Measurements from ENCODE around the gene TRIM46. TPM values are rescaled to one million over a fixed set of nuclear protein-coding genes. Genes with fewer than 3 reads are reported as not detected.
"Not testable (repeated sequence)": the region's sequence is repeated elsewhere in the genome, so short reads cannot be mapped to it uniquely, and the experiment has no call there.

Gene TRIM46
- total RNA-seq, 1 donor, result 6.5 TPM

DNA sequence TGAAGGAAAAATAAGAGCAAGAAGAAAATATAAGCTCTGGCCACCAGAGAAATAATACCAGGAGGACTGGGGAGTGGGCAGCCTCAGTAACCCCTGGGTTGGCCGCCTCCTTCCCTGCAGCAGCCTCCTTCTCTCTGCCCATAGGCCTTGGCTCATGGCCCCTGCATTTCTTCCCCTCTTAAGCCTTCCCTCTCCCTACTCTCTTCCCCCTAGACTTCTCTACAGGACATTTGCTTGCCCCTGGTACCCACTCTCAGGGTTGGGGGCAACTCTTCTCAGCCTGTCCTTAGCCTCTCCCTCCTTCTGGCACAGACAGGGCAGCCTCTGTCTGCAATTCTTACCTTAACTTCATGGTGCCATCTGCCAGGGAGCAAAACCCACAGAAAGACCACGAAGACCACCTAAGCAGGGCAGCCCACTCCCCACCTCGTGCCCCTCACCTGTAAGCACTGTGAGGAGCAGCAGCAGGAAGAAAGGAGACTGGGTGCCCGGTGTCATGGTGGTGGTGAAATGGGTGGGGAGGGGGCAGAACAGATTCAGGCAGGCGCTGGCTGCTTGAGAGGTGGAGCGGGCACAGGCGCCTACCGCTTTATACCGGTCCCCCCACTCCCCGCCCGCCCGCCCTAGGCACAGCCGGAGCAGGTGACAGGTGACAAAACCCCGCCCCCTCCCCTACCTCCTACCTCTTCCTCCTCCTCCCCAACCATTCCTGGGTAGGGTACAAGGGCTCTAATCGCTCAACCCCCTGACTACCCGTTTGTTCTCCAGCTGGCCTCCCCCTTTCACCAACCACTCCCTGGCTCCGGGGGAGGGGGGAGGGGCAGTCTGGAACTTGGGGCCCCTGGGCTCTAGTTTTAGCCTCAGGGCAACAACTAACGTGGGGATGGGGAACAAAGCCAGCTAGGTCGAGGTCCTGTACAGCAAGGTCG lies 19.0 kb downstream of the TRIM46 start:
- H3K4me3 ChIP-seq (ENCODE audit: low read depth, low read length), result peak overlapping the region; percentile 68
- TF ChIP-seq, protein P1, sequence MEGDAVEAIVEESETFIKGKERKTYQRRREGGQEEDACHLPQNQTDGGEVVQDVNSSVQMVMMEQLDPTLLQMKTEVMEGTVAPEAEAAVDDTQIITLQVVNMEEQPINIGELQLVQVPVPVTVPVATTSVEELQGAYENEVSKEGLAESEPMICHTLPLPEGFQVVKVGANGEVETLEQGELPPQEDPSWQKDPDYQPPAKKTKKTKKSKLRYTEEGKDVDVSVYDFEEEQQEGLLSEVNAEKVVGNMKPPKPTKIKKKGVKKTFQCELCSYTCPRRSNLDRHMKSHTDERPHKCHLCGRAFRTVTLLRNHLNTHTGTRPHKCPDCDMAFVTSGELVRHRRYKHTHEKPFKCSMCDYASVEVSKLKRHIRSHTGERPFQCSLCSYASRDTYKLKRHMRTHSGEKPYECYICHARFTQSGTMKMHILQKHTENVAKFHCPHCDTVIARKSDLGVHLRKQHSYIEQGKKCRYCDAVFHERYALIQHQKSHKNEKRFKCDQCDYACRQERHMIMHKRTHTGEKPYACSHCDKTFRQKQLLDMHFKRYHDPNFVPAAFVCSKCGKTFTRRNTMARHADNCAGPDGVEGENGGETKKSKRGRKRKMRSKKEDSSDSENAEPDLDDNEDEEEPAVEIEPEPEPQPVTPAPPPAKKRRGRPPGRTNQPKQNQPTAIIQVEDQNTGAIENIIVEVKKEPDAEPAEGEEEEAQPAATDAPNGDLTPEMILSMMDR (IDR thresholded peaks at IDR 0.05; ENCODE audit: insufficient read depth, low read depth, low read length), result no peak
- no peak for DNase-seq (ENCODE audit: low read depth)

DNA sequence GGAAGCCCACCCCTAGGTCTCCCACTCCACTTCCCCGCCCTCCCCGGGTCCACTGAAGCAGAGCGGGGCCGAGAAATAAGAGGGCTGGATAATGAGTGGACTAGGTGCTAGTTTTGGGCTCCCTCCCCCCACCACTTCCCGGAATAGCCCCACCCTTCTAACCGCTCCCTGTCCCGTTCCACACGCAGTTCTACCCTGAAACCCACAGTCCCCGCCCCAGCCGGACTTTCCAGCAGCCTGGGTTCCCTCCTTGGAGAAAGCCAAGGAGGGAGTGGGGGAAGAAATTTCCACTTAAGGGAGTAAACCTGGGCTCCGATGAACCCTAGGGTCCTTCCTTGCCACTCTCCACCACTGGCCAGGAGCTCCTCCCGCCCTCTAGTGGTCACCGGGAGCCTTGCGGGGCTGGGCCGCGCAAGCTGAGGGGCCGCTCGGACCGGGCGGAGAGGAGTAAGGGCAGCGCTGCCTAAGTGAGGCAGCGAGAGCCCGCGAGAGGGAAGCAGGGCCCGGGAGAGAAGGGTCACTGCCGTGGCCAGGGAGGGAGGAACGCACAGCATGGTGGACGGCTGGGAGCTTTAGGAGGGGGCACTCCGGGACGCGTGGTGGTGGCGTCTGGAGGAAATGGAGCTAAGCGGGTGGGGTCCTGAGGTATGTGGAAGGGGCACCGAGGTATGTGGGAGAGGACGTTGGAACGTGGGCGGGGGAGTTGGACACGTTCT lies 19.8 kb downstream of the TRIM46 start:
- H3K4me3 ChIP-seq (ENCODE audit: low read depth, low read length), result peak overlapping the region; percentile 68
- TF ChIP-seq, protein P1 (IDR thresholded peaks at IDR 0.05; ENCODE audit: insufficient read depth, low read depth, low read length), result peak; percentile 100
- peak; percentile 93 for DNase-seq (ENCODE audit: low read depth)

DNA sequence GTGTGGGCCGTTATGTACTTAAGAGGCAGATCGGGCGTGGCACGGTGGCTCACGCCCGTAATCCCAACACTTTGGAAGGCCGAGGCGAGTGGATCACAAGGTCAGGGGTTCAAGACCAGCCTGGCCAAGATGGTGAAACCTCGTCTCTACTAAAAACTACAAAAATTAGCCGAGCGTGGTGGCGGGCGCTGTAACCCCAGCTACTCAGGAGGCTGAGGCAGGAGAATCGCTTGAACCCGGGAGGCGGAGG lies 20.3 kb downstream of the TRIM46 start:
- DNase-seq (ENCODE audit: low read depth), result not testable (repeated sequence)
- peak overlapping the region; percentile 68 for H3K4me3 ChIP-seq (ENCODE audit: low read depth, low read length)

DNA sequence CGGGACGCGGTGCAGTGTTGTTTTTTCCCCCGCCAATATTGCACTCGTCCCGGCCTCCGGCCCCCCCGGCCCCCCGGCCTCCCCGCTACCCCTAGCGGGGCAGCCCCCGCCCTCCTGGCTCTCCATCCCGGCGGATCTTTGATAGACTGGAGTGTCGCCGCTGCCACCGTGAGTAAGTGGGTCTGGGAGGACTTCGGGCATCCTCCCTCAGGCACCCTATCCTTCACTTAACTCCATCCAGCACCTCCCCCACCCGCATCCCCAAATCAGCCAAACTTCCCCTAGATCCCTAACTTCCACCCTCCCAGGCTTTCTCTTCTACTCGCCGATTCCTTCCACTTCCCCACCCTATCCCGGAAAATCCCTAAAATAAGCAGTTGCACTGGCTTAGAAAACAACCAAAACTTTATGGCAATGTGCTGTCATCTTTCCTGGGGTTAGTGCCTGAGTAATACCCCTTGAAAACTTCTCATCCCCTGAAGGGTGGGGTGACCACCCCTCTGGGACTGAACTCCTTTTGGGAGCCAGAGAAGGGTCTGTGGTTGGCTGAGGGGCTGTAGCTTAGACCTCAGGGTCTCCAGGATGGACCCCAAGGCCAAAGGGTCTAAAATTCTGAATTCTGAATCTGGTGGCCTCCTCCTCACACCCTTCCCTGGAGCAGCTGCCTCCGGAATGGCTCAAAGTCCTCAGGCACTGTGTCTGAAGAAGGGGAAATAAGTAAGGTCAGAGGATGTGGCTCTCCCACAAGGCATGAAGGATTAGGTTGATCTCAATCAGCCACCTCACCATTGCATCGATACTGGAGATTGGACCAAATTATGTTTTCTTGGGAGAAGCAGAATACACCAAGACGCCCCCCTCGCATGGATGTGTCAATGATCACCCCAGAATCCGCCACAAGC lies 21.8 kb downstream of the TRIM46 start:
- DNase-seq (ENCODE audit: low read depth), result no peak
- H3K4me3 ChIP-seq (ENCODE audit: low read depth, low read length), result peak overlapping the region; percentile 68
- TF ChIP-seq, protein P1 (IDR thresholded peaks at IDR 0.05; ENCODE audit: insufficient read depth, low read depth, low read length), result no peak

DNA sequence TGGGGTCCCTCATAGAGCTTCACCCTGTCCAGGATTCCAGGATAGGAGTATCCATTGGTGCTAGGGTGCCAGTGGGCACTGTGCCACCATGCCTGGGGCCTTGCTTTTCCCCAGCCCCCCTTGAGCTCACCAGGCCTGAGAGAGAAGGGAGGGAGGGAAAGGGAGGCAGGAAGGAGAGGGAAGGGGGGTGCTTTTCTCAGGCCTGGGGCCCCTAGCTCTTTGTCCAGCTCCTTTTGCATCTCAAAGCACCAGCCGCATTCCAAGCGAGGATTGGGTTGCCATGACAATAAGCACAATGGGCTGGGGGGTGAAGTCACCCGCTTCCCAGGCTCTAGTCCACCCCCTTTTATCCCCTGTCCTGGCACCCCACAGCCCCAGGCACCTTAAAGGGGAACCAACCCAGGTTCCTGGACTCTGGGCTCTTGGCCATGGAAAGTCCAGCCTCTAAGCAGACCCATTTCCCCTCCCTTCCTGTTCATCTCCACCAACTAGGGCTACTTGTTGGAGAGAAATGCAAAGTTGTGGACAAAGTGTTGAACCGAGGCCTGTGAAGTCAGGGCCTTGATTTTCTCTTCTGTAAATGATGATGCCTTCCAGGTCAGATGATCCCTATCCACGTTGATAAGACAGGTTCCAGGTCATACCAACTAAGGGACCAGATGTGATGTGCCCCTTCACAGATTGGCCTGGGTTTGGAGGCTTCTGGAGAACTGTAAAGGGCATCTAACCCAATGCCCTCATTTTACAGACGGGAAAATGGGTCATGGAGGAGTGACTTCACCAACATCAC lies 22.6 kb downstream of the TRIM46 start:
- no peak overlapping the region for H3K4me3 ChIP-seq (ENCODE audit: low read depth, low read length)
- TF ChIP-seq, protein P1 (IDR thresholded peaks at IDR 0.05; ENCODE audit: insufficient read depth, low read depth, low read length), result no peak
- DNase-seq (ENCODE audit: low read depth), result no peak

DNA sequence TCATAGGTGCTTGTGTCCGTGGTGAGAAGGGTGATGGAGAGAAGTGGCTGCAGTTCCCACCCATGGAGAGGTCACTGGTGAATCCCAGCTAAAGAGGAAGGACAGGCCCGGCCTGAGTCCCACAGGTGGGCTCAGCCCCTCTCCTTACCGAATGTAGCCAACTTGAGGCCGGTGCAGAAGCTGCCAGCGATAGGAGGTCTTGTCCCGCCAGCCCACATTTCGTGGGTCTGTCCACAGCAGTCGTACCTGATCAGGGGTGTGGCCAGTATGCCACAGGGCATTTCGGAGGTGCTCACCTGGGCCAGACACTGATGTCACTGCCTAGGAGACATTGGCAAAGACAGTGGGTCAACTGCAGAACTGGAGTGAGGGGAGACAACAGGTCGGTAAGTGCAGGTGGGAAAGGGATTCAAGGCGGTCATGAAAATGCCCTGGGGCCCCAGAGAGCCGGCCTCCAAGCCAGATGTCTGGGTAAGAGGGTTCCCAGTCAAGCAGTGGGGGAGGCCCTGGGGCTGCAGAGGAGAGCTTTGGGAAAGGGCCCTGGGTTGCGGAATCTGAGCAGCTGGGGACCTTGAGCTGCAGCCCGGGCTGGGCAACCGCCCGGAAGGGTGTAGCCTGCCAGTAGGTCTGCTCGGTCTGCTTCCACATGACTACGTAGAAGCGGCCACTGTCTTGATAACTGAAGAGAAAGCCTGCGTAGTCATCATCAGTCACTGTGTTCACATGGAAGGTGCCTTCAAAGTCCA lies 23.4 kb downstream of the TRIM46 start:
- TF ChIP-seq, protein P1 (IDR thresholded peaks at IDR 0.05; ENCODE audit: insufficient read depth, low read depth, low read length), result no peak
- no peak overlapping the region for H3K4me3 ChIP-seq (ENCODE audit: low read depth, low read length)
- DNase-seq (ENCODE audit: low read depth), result no peak

Measured in fibroblast of villous mesenchyme (primary cell).